Keratinocyte (primary cell): ENCODE results near the gene TEX26. TPM values are rescaled to one million over a fixed set of nuclear protein-coding genes. Genes with fewer than 3 reads are reported as not detected.

Source experiments
- DNase-seq: peaks from one replicate; pipeline ENCODE4 v3.0.0-alpha.2; 2011; ENCODE audit warnings: low read depth, missing footprints, low spot score
- FAIRE-seq: peaks from 2 replicates; lab custom pipeline; 2011; peaks lifted over from hg19 to GRCh38; lab: Jason Lieb, UNC
- H2AFZ ChIP-seq: 2 replicates; pipeline ENCODE4 v1.6.0; 2012; ENCODE audit warnings: low read length, control low read depth, inconsistent platforms; ENCODE audit not compliant: control insufficient read depth
- H3K27ac ChIP-seq: 2 replicates; pipeline ENCODE4 v1.5.1; 2011; ENCODE audit warnings: low read length; ENCODE audit not compliant: control insufficient read depth, insufficient read depth
- H3K27me3 ChIP-seq: 3 replicates; pipeline ENCODE4 v1.6.0; 2011; ENCODE audit warnings: low read length; ENCODE audit not compliant: control insufficient read depth, insufficient read depth; ENCODE audit errors: extremely low read depth
- H3K36me3 ChIP-seq, 2 experiments: 2 replicates in 1 of 2; 3 replicates in 1 of 2; pipeline ENCODE4 v1.5.1; 2011; ENCODE audit warnings: low read length in 2 of 2, mild to moderate bottlenecking in 1 of 2; ENCODE audit not compliant: control insufficient read depth in 2 of 2, insufficient read depth in 2 of 2; ENCODE audit errors: extremely low read depth in 1 of 2
- H3K4me1 ChIP-seq: 3 replicates; pipeline ENCODE4 v1.5.1; 2011; ENCODE audit warnings: low read length; ENCODE audit not compliant: control insufficient read depth, insufficient read depth; ENCODE audit errors: extremely low read depth
- H3K4me2 ChIP-seq: 3 replicates; pipeline ENCODE4 v1.6.0; 2011; ENCODE audit warnings: low read depth, low read length; ENCODE audit not compliant: control insufficient read depth, insufficient read depth; ENCODE audit errors: extremely low read depth
- H3K4me3 ChIP-seq, 3 experiments: fragments of 200-600 bp in 1 of 3; sonication (generic) in 1 of 3; 2 replicates in 2 of 3; 3 replicates in 1 of 3; pipeline ENCODE4 v1.5.1; 2011 to 2016; ENCODE audit warnings: low read length in 3 of 3, mild to moderate bottlenecking in 3 of 3, control low read depth in 2 of 3, inconsistent platforms in 1 of 3, low read depth in 1 of 3, mixed read lengths in 1 of 3, mixed run types in 1 of 3, moderate library complexity in 1 of 3; ENCODE audit not compliant: control insufficient read depth in 2 of 3, insufficient read depth in 2 of 3; ENCODE audit errors: extremely low read depth in 1 of 3
- H3K79me2 ChIP-seq: 2 replicates; pipeline ENCODE4 v1.6.0; 2012; ENCODE audit warnings: low read length; ENCODE audit not compliant: control insufficient read depth, insufficient read depth
- H3K9ac ChIP-seq: 3 replicates; pipeline ENCODE4 v1.6.0; 2011; ENCODE audit warnings: low read length; ENCODE audit not compliant: control insufficient read depth, insufficient read depth; ENCODE audit errors: extremely low read depth
- H3K9me1 ChIP-seq: 3 replicates; pipeline ENCODE4 v1.6.0; 2011; ENCODE audit warnings: low read length; ENCODE audit not compliant: control insufficient read depth, insufficient read depth; ENCODE audit errors: extremely low read depth
- H3K9me3 ChIP-seq: 2 replicates; pipeline ENCODE4 v1.5.1; 2012; ENCODE audit warnings: low read depth, low read length; ENCODE audit not compliant: control insufficient read depth
- H4K20me1 ChIP-seq: 3 replicates; pipeline ENCODE4 v1.6.0; 2011; ENCODE audit warnings: low read length; ENCODE audit not compliant: control insufficient read depth, insufficient read depth; ENCODE audit errors: extremely low read depth
- EZH2 ChIP-seq: IDR thresholded peaks from one replicate; pipeline ENCODE4 v1.6.1; 2012; ENCODE audit warnings: inconsistent platforms, mild to moderate bottlenecking, low read length, moderate library complexity
- dilution Hi-C: fragments of 300-500 bp; cut with MboI; formaldehyde crosslinking; loops from one replicate; pipeline ENCODE4 v1.7.0; 2020; ENCODE audit warnings: low sequenced_read_pairs; ENCODE audit not compliant: extremely low pct_ligation_motif_present
- polyA plus RNA-seq, 5 experiments: library from polyadenylated mRNA; depleted of rRNA in 3 of 5; stranded (reverse) in 3 of 5; stranded (forward) in 1 of 5; unstranded in 1 of 5; fragments of >200 nt; gene quantifications; 1 replicate in 1 of 5; 2 replicates in 3 of 5; 3 replicates in 1 of 5; pipeline versions ENCODE4 v1.2.1 to v1.2.3, GENCODE V29; 2011 to 2012; ENCODE audit warnings: missing spikeins in 2 of 5, low read depth in 1 of 5, low replicate concordance in 1 of 5
- TF ChIP-seq, protein P1 (sequence below), 3 experiments: IDR thresholded peaks in 1 of 3; conservative IDR thresholded peaks in 1 of 3; optimal IDR thresholded peaks in 1 of 3; 2 replicates in 2 of 3; 3 replicates in 1 of 3; pipeline versions ENCODE3 to v1.5.1; 2011; ENCODE audit warnings: low read length in 3 of 3, mild to moderate bottlenecking in 3 of 3, moderate library complexity in 2 of 3, control low read depth in 1 of 3, inconsistent platforms in 1 of 3; ENCODE audit not compliant: insufficient read depth in 2 of 3; ENCODE audit errors: extremely low read depth in 1 of 3

The TEX26 gene
- polyA plus RNA-seq, 1 donor (not counting 4 experiments of a cell fraction or from before 2014, with no cell fraction given) = not detected

DNA sequence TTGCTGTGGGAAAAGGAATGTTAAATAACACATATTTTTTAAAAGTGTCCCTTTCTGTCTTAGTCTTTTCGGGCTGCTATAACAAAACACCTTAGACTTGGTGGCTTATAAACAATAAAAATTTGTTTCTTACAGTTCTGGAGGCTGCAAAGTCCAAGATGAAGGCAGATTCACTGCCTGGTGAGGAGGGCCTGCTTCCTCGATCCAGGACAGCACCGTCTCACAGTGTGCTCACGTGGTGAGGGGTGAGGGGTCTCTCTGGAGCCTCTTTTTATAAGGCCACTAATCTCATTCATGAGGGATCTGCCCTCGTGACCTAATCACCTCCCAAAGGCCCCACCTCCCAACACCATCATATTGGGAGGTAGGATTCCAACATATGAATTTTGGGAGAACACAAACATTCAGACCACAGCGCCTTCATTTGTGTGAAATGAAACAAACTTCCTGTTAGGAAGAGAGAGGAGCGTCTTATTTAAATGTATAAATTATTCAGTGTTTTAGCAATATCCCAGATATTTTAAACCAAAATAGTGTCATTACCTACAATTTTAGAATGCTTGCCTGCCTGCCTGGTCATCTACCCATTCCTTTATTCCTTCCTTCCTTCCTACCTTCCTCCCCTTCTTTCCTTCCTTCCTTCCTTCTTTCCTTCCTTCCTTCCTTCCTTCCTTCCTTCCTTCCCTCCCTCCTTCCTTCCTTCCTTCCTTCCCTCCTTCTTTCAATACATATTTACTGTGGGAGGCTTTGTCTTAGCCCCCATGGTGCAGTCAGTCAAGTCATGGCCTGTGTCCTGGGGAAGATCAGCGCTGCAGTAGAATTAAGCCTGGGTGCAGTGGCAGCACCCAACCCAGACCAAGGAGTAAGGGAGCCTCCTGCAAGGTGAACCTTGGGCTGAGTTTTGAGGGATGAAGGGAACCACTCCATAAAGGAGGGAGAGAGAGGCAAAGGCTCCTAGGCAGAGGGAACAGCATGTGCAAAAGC is 84.2 kb downstream of the TEX26 start:
- dilution Hi-C loops = no loop called here
- H3K4me2 ChIP-seq = no peak overlapping the region
- FAIRE-seq (no peak), DNase-seq (no peak)
- H3K79me2 ChIP-seq = no peaks in the 10 kb centered on the region
- no peaks in the 10 kb centered on the region for H4K20me1 ChIP-seq
- H3K27me3 ChIP-seq = no peaks in the 10 kb centered on the region
- H3K9me3 ChIP-seq = no peaks in the 10 kb centered on the region
- no peak overlapping the region for H3K4me3 ChIP-seq
- H3K27ac ChIP-seq = no peak overlapping the region
- no peaks in the 10 kb centered on the region for H3K36me3 ChIP-seq
- H3K4me1 ChIP-seq = no peaks in the 10 kb centered on the region
- no peak overlapping the region for H2AFZ ChIP-seq
- TF ChIP-seq EZH2 = no peak
- TF ChIP-seq, protein P1, sequence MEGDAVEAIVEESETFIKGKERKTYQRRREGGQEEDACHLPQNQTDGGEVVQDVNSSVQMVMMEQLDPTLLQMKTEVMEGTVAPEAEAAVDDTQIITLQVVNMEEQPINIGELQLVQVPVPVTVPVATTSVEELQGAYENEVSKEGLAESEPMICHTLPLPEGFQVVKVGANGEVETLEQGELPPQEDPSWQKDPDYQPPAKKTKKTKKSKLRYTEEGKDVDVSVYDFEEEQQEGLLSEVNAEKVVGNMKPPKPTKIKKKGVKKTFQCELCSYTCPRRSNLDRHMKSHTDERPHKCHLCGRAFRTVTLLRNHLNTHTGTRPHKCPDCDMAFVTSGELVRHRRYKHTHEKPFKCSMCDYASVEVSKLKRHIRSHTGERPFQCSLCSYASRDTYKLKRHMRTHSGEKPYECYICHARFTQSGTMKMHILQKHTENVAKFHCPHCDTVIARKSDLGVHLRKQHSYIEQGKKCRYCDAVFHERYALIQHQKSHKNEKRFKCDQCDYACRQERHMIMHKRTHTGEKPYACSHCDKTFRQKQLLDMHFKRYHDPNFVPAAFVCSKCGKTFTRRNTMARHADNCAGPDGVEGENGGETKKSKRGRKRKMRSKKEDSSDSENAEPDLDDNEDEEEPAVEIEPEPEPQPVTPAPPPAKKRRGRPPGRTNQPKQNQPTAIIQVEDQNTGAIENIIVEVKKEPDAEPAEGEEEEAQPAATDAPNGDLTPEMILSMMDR (optimal IDR thresholded peaks at IDR 0.05 in 1 of 3, IDR thresholded peaks at IDR 0.05 in 1 of 3, conservative IDR thresholded peaks at IDR 0.05 in 1 of 3; ENCODE audit: extremely low read depth in 1 of 3, insufficient read depth in 2 of 3, low read length in 3 of 3) = no peak
- H3K9me1 ChIP-seq = no peaks in the 10 kb centered on the region
- H3K9ac ChIP-seq = no peak overlapping the region

GRCh38 chr13:31018511-31018910 is 86.1 kb downstream of the TEX26 start:
- dilution Hi-C loops = no loop called here
- no peaks in the 10 kb centered on the region for H3K9me1 ChIP-seq
- no peaks in the 10 kb centered on the region for H3K4me1 ChIP-seq
- H3K9me3 ChIP-seq = no peaks in the 10 kb centered on the region
- no peak overlapping the region for H3K4me2 ChIP-seq
- H4K20me1 ChIP-seq = no peaks in the 10 kb centered on the region
- TF ChIP-seq, protein P1 (optimal IDR thresholded peaks at IDR 0.05 in 1 of 3, IDR thresholded peaks at IDR 0.05 in 1 of 3, conservative IDR thresholded peaks at IDR 0.05 in 1 of 3; ENCODE audit: extremely low read depth in 1 of 3, insufficient read depth in 2 of 3, low read length in 3 of 3) = no peak
- no peak for TF ChIP-seq EZH2
- H3K27me3 ChIP-seq = peaks cover 3% of the 10 kb centered on the region
- H3K27ac ChIP-seq = no peak overlapping the region
- no peak overlapping the region for H3K9ac ChIP-seq
- H2AFZ ChIP-seq = no peak overlapping the region
- DNase-seq (no peak), FAIRE-seq (no peak)
- H3K4me3 ChIP-seq = no peak overlapping the region
- H3K36me3 ChIP-seq = no peaks in the 10 kb centered on the region
- no peaks in the 10 kb centered on the region for H3K79me2 ChIP-seq
